GM12878 (cell line): ENCODE results near the gene PRPF6. TPM values are rescaled to one million over a fixed set of nuclear protein-coding genes. Genes with fewer than 3 reads are reported as not detected.

Experiments
- ATF3 ChIP-seq: IDR thresholded peaks from 2 replicates; pipeline ENCODE4 v1.6.1; 2011; ENCODE audit warnings: low read depth, mild to moderate bottlenecking, low read length, moderate library complexity, borderline replicate concordance; ENCODE audit errors: extremely low read depth
- ATF7 ChIP-seq: fragments of 450-650 bp; IDR thresholded peaks from 2 replicates; pipeline ENCODE4 v1.6.1; 2016; ENCODE audit warnings: low read depth, mild to moderate bottlenecking
- BHLHE40 ChIP-seq, 2 experiments: fragments of 450-650 bp in 1 of 2; IDR thresholded peaks; 2 replicates each; pipeline ENCODE4 v1.6.1; 2011 to 2017; ENCODE audit warnings: low read depth in 2 of 2, borderline replicate concordance in 1 of 2, improper control_type of control experiment in 1 of 2, low read length in 1 of 2, mild to moderate bottlenecking in 1 of 2
- EED ChIP-seq: sonication (generic); IDR thresholded peaks from 2 replicates; pipeline ENCODE4 v1.6.1; 2016; ENCODE audit warnings: antibody characterized with exemption, low read depth
- FOS ChIP-seq: IDR thresholded peaks from 3 replicates; pipeline ENCODE4 v1.6.1; 2011; ENCODE audit warnings: borderline replicate concordance; ENCODE audit not compliant: insufficient read length; ENCODE audit errors: extremely low read depth
- GATAD2B ChIP-seq: fragments of 450-650 bp; conservative IDR thresholded peaks from 2 replicates; pipeline ENCODE4 v1.6.1; 2017; ENCODE audit warnings: low read depth, mild to moderate bottlenecking, moderate library complexity
- NKRF ChIP-seq: fragments of 450-650 bp; conservative IDR thresholded peaks from 2 replicates; pipeline ENCODE4 v1.6.1; 2017; ENCODE audit warnings: mild to moderate bottlenecking, moderate library complexity
- NRF1 ChIP-seq: conservative IDR thresholded peaks from 2 replicates; pipeline ENCODE4 v1.6.1; 2011; ENCODE audit warnings: mild to moderate bottlenecking, low read depth, low read length, improper control_type of control experiment
- PAX8 ChIP-seq: fragments of 450-650 bp; IDR thresholded peaks from 2 replicates; pipeline ENCODE4 v1.6.1; 2017; ENCODE audit warnings: mild to moderate bottlenecking, moderate library complexity
- POLR2AphosphoS2 ChIP-seq: IDR thresholded peaks from 2 replicates; pipeline ENCODE4 v1.6.1; 2011; ENCODE audit warnings: low read depth, mild to moderate bottlenecking, low read length, improper control_type of control experiment, moderate library complexity
- RELA ChIP-seq: fragments of 450-650 bp; IDR thresholded peaks from 2 replicates; pipeline ENCODE4 v1.8.0; 2014; ENCODE audit warnings: borderline replicate concordance; ENCODE audit not compliant: partially characterized antibody
- SIN3A ChIP-seq: IDR thresholded peaks from 2 replicates; pipeline ENCODE4 v1.6.1; 2012; ENCODE audit warnings: low read depth, low read length, improper control_type of control experiment
- SMAD5 ChIP-seq: IDR thresholded peaks from 2 replicates; pipeline ENCODE4 v1.6.1; 2016; ENCODE audit warnings: antibody characterized with exemption, low read depth
- SRF ChIP-seq, 2 experiments: IDR thresholded peaks; 2 replicates each; pipeline ENCODE4 v1.6.1; 2011; ENCODE audit warnings: low read depth in 2 of 2, low read length in 2 of 2, mild to moderate bottlenecking in 1 of 2, moderate library complexity in 1 of 2
- YBX1 ChIP-seq: fragments of 450-650 bp; IDR thresholded peaks from 2 replicates; pipeline ENCODE4 v1.6.1; 2016; ENCODE audit warnings: antibody characterized with exemption
- YY1 ChIP-seq: IDR thresholded peaks from 2 replicates; pipeline ENCODE4 v1.6.1; 2011; ENCODE audit warnings: low read depth, mild to moderate bottlenecking, low read length
- ZNF384 ChIP-seq: IDR thresholded peaks from 2 replicates; pipeline ENCODE4 v1.6.1; 2012; ENCODE audit warnings: low read depth, mild to moderate bottlenecking, low read length, improper control_type of control experiment, borderline replicate concordance
- polyA plus RNA-seq, 11 experiments: library from polyadenylated mRNA; depleted of rRNA in 4 of 11; unstranded in 6 of 11; stranded (reverse) in 5 of 11; fragments of >200 nt; fragmentation: Nextera tagmentation in 4 of 11; fragmentation: Illumina TruSeq in 1 of 11; extraction: Ambion mirVana in 4 of 11; extraction: Trizol in 1 of 11; gene quantifications; 1 replicate in 1 of 11; 2 replicates in 10 of 11; pipeline versions ENCODE4 v1.2.1 to v1.2.3, GENCODE V29; 2011 to 2016; ENCODE audit warnings: inconsistent platforms in 2 of 11, missing spikeins in 2 of 11, low read depth in 1 of 11
- total RNA-seq, 4 experiments: library from RNA; depleted of rRNA in 3 of 4; stranded (reverse); fragments of >200 nt in 3 of 4; fragmentation: Illumina TruSeq in 1 of 4; extraction: Trizol in 1 of 4; gene quantifications; 2 replicates each; pipeline versions ENCODE4 v1.2.1 to v1.2.3, GENCODE V29; 2013 to 2021
- TF ChIP-seq, protein P1 (sequence below): fragments of 450-650 bp; IDR thresholded peaks from 2 replicates; pipeline ENCODE4 v1.6.1; 2018; ENCODE audit warnings: mild to moderate bottlenecking, low read depth, moderate library complexity; ENCODE audit not compliant: partially characterized antibody
- TF ChIP-seq, protein P2 (sequence below): fragments of 450-650 bp; IDR thresholded peaks from 2 replicates; pipeline ENCODE4 v1.6.1; 2016; ENCODE audit warnings: mild to moderate bottlenecking
- TF ChIP-seq, protein P3 (sequence below), 3 experiments: IDR thresholded peaks in 2 of 3; conservative IDR thresholded peaks in 1 of 3; 2 replicates each; pipeline ENCODE4 v1.5.1; 2011; ENCODE audit warnings: low read depth in 3 of 3, low read length in 3 of 3, mild to moderate bottlenecking in 3 of 3, control low read depth in 2 of 3, moderate library complexity in 2 of 3, inconsistent platforms in 1 of 3, mixed read lengths in 1 of 3; ENCODE audit not compliant: control insufficient read depth in 2 of 3, insufficient read depth in 1 of 3; ENCODE audit errors: extremely low read depth in 1 of 3

Gene PRPF6
- total and polyA plus RNA-seq, 10 of the 15 experiments (the other 5 are each of a cell fraction or from before 2014, with no cell fraction given): 5.0 to 102 (median 71.3) TPM

DNA sequence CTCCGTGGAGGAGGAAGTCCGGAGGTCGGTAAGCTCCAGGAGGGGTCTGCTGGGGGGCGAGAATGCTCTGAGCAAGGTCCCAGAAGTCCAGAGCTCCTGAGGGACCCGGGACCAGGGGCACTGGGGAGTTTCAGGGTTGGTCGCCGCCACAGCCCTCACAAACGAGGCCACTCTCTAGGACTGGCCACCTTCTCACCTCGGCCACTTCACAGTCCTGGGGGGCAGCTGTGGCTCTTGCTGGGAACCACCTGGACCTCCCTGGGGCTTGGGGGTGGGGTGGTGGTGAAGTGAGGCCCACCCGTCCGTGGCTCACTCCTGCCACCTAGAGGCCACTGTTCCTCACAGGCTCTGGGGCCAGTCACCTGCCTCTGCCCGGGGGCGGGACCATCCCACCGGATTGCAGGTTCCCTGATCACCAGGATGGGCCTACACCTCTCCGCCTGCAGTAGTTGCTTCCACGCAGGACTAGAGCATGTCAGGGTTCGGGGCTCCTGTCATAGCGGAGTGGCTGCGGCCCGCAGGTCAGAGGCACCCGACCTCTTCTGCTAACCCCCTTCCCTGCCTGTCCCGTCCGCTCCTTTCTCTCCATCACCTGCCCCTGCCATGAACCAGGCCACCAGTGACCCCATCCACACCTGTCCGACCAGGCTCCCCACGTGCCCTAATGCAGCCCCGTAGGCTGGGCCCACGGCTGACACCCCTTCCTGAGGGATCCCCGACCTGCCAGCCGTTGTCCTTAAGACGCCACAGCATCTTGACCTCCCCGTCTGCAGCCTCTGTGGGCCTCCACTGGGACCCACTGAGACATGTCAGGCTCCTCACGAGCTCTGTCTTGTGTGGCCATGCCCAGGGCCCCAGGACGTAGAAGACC lies 76.9 kb downstream of the PRPF6 start (continued):
- no peak for TF ChIP-seq ATF3
- 0 out of 2 replicates have a peak, but pooled peaks have one; percentile 7 for TF ChIP-seq ATF7
- TF ChIP-seq, protein P1, sequence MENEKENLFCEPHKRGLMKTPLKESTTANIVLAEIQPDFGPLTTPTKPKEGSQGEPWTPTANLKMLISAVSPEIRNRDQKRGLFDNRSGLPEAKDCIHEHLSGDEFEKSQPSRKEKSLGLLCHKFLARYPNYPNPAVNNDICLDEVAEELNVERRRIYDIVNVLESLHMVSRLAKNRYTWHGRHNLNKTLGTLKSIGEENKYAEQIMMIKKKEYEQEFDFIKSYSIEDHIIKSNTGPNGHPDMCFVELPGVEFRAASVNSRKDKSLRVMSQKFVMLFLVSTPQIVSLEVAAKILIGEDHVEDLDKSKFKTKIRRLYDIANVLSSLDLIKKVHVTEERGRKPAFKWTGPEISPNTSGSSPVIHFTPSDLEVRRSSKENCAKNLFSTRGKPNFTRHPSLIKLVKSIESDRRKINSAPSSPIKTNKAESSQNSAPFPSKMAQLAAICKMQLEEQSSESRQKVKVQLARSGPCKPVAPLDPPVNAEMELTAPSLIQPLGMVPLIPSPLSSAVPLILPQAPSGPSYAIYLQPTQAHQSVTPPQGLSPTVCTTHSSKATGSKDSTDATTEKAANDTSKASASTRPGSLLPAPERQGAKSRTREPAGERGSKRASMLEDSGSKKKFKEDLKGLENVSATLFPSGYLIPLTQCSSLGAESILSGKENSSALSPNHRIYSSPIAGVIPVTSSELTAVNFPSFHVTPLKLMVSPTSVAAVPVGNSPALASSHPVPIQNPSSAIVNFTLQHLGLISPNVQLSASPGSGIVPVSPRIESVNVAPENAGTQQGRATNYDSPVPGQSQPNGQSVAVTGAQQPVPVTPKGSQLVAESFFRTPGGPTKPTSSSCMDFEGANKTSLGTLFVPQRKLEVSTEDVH: no peak
- TF ChIP-seq SIN3A: peak; percentile 25; the same call in 1 of the 2 replicates
- peak; percentile 95 for TF ChIP-seq GATAD2B
- no peak for TF ChIP-seq POLR2AphosphoS2
- no peak for TF ChIP-seq PAX8
- TF ChIP-seq SRF (IDR thresholded peaks at IDR 0.05; ENCODE audit: low read depth in 2 of 2, low read length in 2 of 2): no peak
- TF ChIP-seq RELA: peak; percentile 23
- peak; percentile 84 to 91 for TF ChIP-seq BHLHE40 (IDR thresholded peaks at IDR 0.05; ENCODE audit: borderline replicate concordance in 1 of 2, low read depth in 2 of 2, low read length in 1 of 2)
- peak; percentile 18; the same call in 1 of the 2 replicates for TF ChIP-seq EED
- no peak for TF ChIP-seq NRF1
- no peak for TF ChIP-seq ZNF384
- no peak for TF ChIP-seq SMAD5
- peak; percentile 54; the same call in 1 of the 2 replicates for TF ChIP-seq YY1
- TF ChIP-seq, protein P2, sequence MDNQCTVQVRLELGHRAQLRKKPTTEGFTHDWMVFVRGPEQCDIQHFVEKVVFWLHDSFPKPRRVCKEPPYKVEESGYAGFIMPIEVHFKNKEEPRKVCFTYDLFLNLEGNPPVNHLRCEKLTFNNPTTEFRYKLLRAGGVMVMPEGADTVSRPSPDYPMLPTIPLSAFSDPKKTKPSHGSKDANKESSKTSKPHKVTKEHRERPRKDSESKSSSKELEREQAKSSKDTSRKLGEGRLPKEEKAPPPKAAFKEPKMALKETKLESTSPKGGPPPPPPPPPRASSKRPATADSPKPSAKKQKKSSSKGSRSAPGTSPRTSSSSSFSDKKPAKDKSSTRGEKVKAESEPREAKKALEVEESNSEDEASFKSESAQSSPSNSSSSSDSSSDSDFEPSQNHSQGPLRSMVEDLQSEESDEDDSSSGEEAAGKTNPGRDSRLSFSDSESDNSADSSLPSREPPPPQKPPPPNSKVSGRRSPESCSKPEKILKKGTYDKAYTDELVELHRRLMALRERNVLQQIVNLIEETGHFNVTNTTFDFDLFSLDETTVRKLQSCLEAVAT: peak; percentile 38; the same call in 1 of the 2 replicates
- TF ChIP-seq YBX1: no peak
- TF ChIP-seq FOS: no peak
- TF ChIP-seq, protein P3, sequence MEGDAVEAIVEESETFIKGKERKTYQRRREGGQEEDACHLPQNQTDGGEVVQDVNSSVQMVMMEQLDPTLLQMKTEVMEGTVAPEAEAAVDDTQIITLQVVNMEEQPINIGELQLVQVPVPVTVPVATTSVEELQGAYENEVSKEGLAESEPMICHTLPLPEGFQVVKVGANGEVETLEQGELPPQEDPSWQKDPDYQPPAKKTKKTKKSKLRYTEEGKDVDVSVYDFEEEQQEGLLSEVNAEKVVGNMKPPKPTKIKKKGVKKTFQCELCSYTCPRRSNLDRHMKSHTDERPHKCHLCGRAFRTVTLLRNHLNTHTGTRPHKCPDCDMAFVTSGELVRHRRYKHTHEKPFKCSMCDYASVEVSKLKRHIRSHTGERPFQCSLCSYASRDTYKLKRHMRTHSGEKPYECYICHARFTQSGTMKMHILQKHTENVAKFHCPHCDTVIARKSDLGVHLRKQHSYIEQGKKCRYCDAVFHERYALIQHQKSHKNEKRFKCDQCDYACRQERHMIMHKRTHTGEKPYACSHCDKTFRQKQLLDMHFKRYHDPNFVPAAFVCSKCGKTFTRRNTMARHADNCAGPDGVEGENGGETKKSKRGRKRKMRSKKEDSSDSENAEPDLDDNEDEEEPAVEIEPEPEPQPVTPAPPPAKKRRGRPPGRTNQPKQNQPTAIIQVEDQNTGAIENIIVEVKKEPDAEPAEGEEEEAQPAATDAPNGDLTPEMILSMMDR (IDR thresholded peaks at IDR 0.05 in 2 of 3, conservative IDR thresholded peaks at IDR 0.05 in 1 of 3; ENCODE audit: control insufficient read depth in 2 of 3, extremely low read depth in 1 of 3, insufficient read depth in 1 of 3, low read depth in 3 of 3, low read length in 3 of 3): peak; percentile 92 to 94 (median 93)
- TF ChIP-seq NKRF: peak; percentile 48; the same call in 1 of the 2 replicates
